K562 (cell line): ENCODE measurements around the gene GDF15. TPM values are rescaled to one million over a fixed set of nuclear protein-coding genes. Genes with fewer than 3 reads are reported as not detected.

Experiments
- ARID1B ChIP-seq: fragments of 450-650 bp; IDR thresholded peaks from 2 replicates; pipeline ENCODE4 v1.6.1; 2016; ENCODE audit warnings: antibody characterized with exemption, mild to moderate bottlenecking, inconsistent platforms
- CEBPB ChIP-seq: fragments of 450-650 bp; IDR thresholded peaks from 2 replicates; pipeline ENCODE4 v1.6.1; 2016; ENCODE audit warnings: missing genetic modification characterization, missing compliant biosample characterization
- CHD2 ChIP-seq: IDR thresholded peaks from 2 replicates; pipeline ENCODE4 v1.6.1; 2011; ENCODE audit warnings: low read depth, low read length
- E2F3 ChIP-seq: fragments of 250-450 bp; sonication (Bioruptor Pico); IDR thresholded peaks from 2 replicates; pipeline ENCODE4 v1.4.0; 2020; ENCODE audit warnings: mild to moderate bottlenecking
- ELF1 ChIP-seq: fragments of 200-800 bp; sonication (Bioruptor generic); IDR thresholded peaks from 2 replicates; pipeline ENCODE4 v1.6.1; 2016; ENCODE audit warnings: missing genetic modification characterization, missing compliant biosample characterization
- ETV5 ChIP-seq: sonication (generic); formaldehyde crosslinking; IDR thresholded peaks from 2 replicates; pipeline ENCODE4 v1.4.0; 2020; ENCODE audit warnings: low read depth, mild to moderate bottlenecking, missing genetic modification reagents
- HNRNPK ChIP-seq: fragments of 200-400 bp; formaldehyde crosslinking; IDR thresholded peaks from one replicate; pipeline ENCODE4 v1.6.1; 2018; ENCODE audit warnings: mild to moderate bottlenecking, low read depth, low read length; ENCODE audit not compliant: poor library complexity, severe bottlenecking
- HNRNPUL1 ChIP-seq: fragments of 200-400 bp; formaldehyde crosslinking; IDR thresholded peaks from 2 replicates; pipeline ENCODE4 v1.6.1; 2017; ENCODE audit warnings: low read length
- MEIS2 ChIP-seq: fragments of 450-650 bp; IDR thresholded peaks from 2 replicates; pipeline ENCODE4 v1.6.1; 2014; ENCODE audit warnings: mild to moderate bottlenecking; ENCODE audit not compliant: partially characterized antibody
- NCOA4 ChIP-seq: fragments of 450-650 bp; IDR thresholded peaks from 2 replicates; pipeline ENCODE4 v1.6.1; 2018; ENCODE audit warnings: mild to moderate bottlenecking; ENCODE audit not compliant: partially characterized antibody
- NEUROD1 ChIP-seq: fragments of 150-350 bp; IDR thresholded peaks from 2 replicates; pipeline ENCODE4 v1.6.1; 2014; ENCODE audit warnings: borderline replicate concordance, low read length, low read depth; ENCODE audit not compliant: partially characterized antibody
- NR1H2 ChIP-seq: sonication (generic); formaldehyde crosslinking; IDR thresholded peaks from 2 replicates; pipeline ENCODE4 v1.4.0; 2020; ENCODE audit warnings: mild to moderate bottlenecking, missing genetic modification reagents
- NUFIP1 ChIP-seq: fragments of 450-650 bp; IDR thresholded peaks from 2 replicates; pipeline ENCODE4 v1.6.1; 2018; ENCODE audit not compliant: partially characterized antibody
- PHTF2 ChIP-seq: fragments of 250-450 bp; sonication (Bioruptor Pico); IDR thresholded peaks from 2 replicates; pipeline ENCODE4 v1.5.0; 2021; ENCODE audit warnings: mild to moderate bottlenecking
- POU5F1 ChIP-seq: fragments of 150-350 bp; IDR thresholded peaks from 2 replicates; pipeline ENCODE4 v1.6.1; 2014; ENCODE audit warnings: borderline replicate concordance, low read length, low read depth, mild to moderate bottlenecking; ENCODE audit not compliant: partially characterized antibody
- PTBP1 ChIP-seq: fragments of 200-400 bp; formaldehyde crosslinking; IDR thresholded peaks from 2 replicates; pipeline ENCODE4 v1.6.1; 2017; ENCODE audit warnings: low read depth, low read length
- RBM34 ChIP-seq: fragments of 200-400 bp; formaldehyde crosslinking; IDR thresholded peaks from 2 replicates; pipeline ENCODE4 v1.6.1; 2018; ENCODE audit warnings: low read length, borderline replicate concordance; ENCODE audit not compliant: insufficient read depth
- SREBF1 ChIP-seq: fragments of 150-350 bp; IDR thresholded peaks from 2 replicates; pipeline ENCODE4 v1.6.1; 2014; ENCODE audit warnings: antibody characterized with exemption, low read depth, low read length, borderline replicate concordance
- ZBTB43 ChIP-seq: sonication (generic); formaldehyde crosslinking; IDR thresholded peaks from 2 replicates; pipeline ENCODE4 v1.8.0; 2023; ENCODE audit warnings: mild to moderate bottlenecking, missing genetic modification reagents
- ZBTB5 ChIP-seq: fragments of 450-650 bp; IDR thresholded peaks from 2 replicates; pipeline ENCODE4 v1.6.1; 2017; ENCODE audit warnings: antibody characterized with exemption
- ZBTB8A ChIP-seq: fragments of 450-650 bp; IDR thresholded peaks from 2 replicates; pipeline ENCODE4 v1.6.1; 2018; ENCODE audit warnings: mild to moderate bottlenecking, moderate library complexity; ENCODE audit not compliant: partially characterized antibody
- ZNF12 ChIP-seq: sonication (generic); formaldehyde crosslinking; IDR thresholded peaks from 2 replicates; pipeline ENCODE4 v1.4.0; 2020; ENCODE audit warnings: mild to moderate bottlenecking, missing genetic modification reagents
- ZNF408 ChIP-seq: fragments of 250-450 bp; sonication (Bioruptor Pico); IDR thresholded peaks from 2 replicates; pipeline ENCODE4 v1.4.0; 2020; ENCODE audit warnings: low read depth, mild to moderate bottlenecking, moderate library complexity
- ZNF707 ChIP-seq: fragments of 250-450 bp; sonication (Bioruptor Pico); conservative IDR thresholded peaks from 2 replicates; pipeline ENCODE4 v1.8.0; 2022; ENCODE audit warnings: inconsistent platforms, mild to moderate bottlenecking, moderate library complexity
- ZNF780A ChIP-seq: fragments of 250-450 bp; sonication (Bioruptor Pico); IDR thresholded peaks from 2 replicates; pipeline ENCODE4 v1.5.0; 2021; ENCODE audit warnings: mild to moderate bottlenecking
- polyA plus RNA-seq, 8 experiments: library from polyadenylated mRNA; depleted of rRNA in 4 of 8; stranded (reverse) in 5 of 8; unstranded in 3 of 8; fragments of >200 nt; fragmentation: Nextera tagmentation in 2 of 8; fragmentation: Illumina TruSeq in 1 of 8; extraction: Ambion mirVana in 2 of 8; extraction: Trizol in 1 of 8; gene quantifications; 2 replicates each; pipeline versions ENCODE4 v1.2.1 to v1.2.3, GENCODE V29; 2011 to 2014; ENCODE audit warnings: inconsistent platforms in 1 of 8, missing spikeins in 1 of 8
- total RNA-seq, 7 experiments: library from RNA; depleted of rRNA in 6 of 7; stranded (reverse); fragments of >200 nt in 6 of 7; fragmentation: Illumina TruSeq in 2 of 7; extraction: Trizol in 2 of 7; gene quantifications; 2 replicates each; pipeline versions ENCODE4 v1.2.1 to v1.2.3, GENCODE V29; 2011 to 2021; ENCODE audit warnings: low replicate concordance in 1 of 7
- TF ChIP-seq, protein P1 (sequence below): fragments of 450-650 bp; formaldehyde crosslinking; IDR thresholded peaks from 2 replicates; pipeline ENCODE4 v1.4.0; 2020; ENCODE audit warnings: mild to moderate bottlenecking, moderate library complexity

Gene GDF15
- total and polyA plus RNA-seq, 9 of the 15 experiments (the other 6 are each of a cell fraction or from before 2014, with no cell fraction given) = 2.3 to 82.4 (median 12.5) TPM

GRCh38 chr19:18437491-18438330 is 51.8 kb downstream of the GDF15 start, which contains the start of gene ISYNA1 (continued):
- TF ChIP-seq, protein P1, sequence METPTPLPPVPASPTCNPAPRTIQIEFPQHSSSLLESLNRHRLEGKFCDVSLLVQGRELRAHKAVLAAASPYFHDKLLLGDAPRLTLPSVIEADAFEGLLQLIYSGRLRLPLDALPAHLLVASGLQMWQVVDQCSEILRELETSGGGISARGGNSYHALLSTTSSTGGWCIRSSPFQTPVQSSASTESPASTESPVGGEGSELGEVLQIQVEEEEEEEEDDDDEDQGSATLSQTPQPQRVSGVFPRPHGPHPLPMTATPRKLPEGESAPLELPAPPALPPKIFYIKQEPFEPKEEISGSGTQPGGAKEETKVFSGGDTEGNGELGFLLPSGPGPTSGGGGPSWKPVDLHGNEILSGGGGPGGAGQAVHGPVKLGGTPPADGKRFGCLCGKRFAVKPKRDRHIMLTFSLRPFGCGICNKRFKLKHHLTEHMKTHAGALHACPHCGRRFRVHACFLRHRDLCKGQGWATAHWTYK (CRISPR knock-in tag) = peak; percentile 37; the same call in 1 of the 2 replicates
- TF ChIP-seq NEUROD1 = no peak
- TF ChIP-seq SREBF1 = no peak
- no peak; the same call in 1 of the 2 replicates for TF ChIP-seq RBM34
- TF ChIP-seq ZNF780A = no peak
- TF ChIP-seq E2F3 (CRISPR knock-in tag) = peak; percentile 51; the same call in 1 of the 2 replicates
- TF ChIP-seq POU5F1 = no peak
- no peak for TF ChIP-seq ZBTB43
- TF ChIP-seq NUFIP1 = no peak
- no peak for TF ChIP-seq ZBTB8A
- TF ChIP-seq ZBTB5 = no peak
- no peak for TF ChIP-seq PTBP1
- TF ChIP-seq MEIS2 = no peak
- TF ChIP-seq ARID1B = no peak
- no peak for TF ChIP-seq ZNF707 (CRISPR knock-in tag)
- TF ChIP-seq ZNF408 = no peak
- no peak for TF ChIP-seq CHD2
- TF ChIP-seq ELF1 (tag) = no peak
- no peak for TF ChIP-seq ZNF12 (CRISPR knock-in tag)
- TF ChIP-seq CEBPB = no peak
- TF ChIP-seq HNRNPUL1 = no peak
- 0 out of 2 replicates have a peak, but pooled peaks have one; percentile 45 for TF ChIP-seq ETV5 (CRISPR knock-in tag)
- TF ChIP-seq PHTF2 (CRISPR knock-in tag) = no peak
- no peak for TF ChIP-seq NCOA4
- no peak for TF ChIP-seq HNRNPK
- no peak for TF ChIP-seq NR1H2 (CRISPR knock-in tag)
